Fibroblast of villous mesenchyme (primary cell): Measurements from ENCODE around the gene FKBP11. TPM values are rescaled to one million over a fixed set of nuclear protein-coding genes. Genes with fewer than 3 reads are reported as not detected.

Source experiments
- DNase-seq: peaks from one replicate; pipeline ENCODE4 v3.0.0-alpha.2; 2010; ENCODE audit warnings: low read depth
- H3K4me3 ChIP-seq: 2 replicates; pipeline ENCODE4 v1.5.1; 2011; ENCODE audit warnings: low read depth, mild to moderate bottlenecking, low read length
- total RNA-seq: library from RNA; depleted of rRNA; stranded (reverse); fragments of >200 nt; gene quantifications from 2 replicates; pipeline ENCODE4 v1.2.3, GENCODE V29; 2012
- TF ChIP-seq, protein P1 (sequence below): IDR thresholded peaks from 2 replicates; pipeline ENCODE4 v1.5.1; 2012; ENCODE audit warnings: low read depth, mild to moderate bottlenecking, low read length; ENCODE audit not compliant: insufficient read depth

Gene FKBP11
- total RNA-seq, 1 donor: 25.5 TPM

DNA sequence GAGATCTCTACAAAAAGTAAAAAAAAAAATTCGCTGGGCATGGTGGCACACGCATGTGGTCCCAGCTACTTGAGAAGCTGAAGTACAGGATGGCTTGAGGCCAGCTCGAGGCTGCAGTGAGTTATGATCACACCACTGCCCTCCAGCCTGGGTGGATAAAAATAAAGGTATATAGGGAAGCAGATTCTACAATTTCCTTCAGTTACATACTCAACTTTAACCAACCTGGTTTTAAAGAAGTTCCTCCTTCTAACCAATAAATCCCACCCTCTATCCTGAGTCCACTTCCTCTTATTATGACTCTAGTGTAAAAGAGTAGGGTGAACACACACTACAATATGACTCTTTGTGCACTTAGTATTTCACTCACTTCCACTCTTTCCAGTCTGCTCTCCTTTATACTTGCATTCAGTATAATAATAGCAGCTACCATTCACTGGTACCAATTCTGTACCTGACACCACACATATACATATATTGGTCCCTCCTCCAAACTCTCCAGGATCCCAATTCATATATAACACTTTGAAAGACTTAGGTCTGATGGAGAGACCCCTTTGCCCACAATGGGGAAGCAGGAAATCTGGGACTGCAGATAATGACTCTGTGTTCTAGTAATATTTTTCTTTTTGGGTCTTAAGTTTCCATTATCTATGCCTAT, 29.7 kb upstream of the FKBP11 start:
- TF ChIP-seq, protein P1, sequence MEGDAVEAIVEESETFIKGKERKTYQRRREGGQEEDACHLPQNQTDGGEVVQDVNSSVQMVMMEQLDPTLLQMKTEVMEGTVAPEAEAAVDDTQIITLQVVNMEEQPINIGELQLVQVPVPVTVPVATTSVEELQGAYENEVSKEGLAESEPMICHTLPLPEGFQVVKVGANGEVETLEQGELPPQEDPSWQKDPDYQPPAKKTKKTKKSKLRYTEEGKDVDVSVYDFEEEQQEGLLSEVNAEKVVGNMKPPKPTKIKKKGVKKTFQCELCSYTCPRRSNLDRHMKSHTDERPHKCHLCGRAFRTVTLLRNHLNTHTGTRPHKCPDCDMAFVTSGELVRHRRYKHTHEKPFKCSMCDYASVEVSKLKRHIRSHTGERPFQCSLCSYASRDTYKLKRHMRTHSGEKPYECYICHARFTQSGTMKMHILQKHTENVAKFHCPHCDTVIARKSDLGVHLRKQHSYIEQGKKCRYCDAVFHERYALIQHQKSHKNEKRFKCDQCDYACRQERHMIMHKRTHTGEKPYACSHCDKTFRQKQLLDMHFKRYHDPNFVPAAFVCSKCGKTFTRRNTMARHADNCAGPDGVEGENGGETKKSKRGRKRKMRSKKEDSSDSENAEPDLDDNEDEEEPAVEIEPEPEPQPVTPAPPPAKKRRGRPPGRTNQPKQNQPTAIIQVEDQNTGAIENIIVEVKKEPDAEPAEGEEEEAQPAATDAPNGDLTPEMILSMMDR: no peak
- no peak overlapping the region for H3K4me3 ChIP-seq
- no peak for DNase-seq

DNA sequence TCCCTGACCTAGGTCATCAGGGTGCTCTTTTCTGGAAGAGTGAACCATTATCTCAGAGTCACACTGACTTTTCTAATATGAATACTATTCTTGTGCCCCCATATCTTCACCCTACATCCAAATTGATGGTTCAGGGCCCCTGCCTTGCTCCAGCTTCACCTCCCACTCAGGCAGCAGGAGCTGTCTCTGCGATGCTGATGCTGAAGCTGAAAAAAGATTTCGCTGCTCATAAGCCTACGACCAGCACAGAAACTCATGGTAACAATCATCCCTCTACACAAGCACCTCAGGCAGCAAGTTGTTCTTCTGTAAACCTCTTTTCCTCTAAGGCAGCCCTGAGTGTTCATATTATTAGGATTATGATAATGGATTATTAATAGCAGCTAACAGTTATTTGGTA, 28.8 kb upstream of the FKBP11 start:
- DNase-seq: no peak
- H3K4me3 ChIP-seq: no peak overlapping the region
- TF ChIP-seq, protein P1: no peak

DNA sequence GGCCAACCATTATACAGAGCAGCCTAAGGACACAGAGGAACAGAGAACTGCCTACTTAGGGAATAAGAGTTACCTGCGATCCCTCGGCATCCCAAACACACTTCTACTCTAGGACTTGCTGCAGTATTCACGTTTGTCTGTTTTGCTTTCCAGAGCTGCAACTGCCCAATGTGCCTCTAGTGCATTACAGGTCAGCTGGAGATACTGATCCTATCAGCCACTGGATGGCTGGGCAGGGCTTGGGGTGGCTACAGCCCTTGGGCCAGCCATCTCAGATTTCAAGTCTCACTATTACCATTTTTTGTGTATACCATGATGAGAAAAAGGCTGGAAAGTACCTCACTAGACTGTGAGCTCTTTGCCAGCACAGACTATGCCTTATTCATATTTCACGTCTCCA, 27.4 kb upstream of the FKBP11 start:
- TF ChIP-seq, protein P1: no peak
- no peak for DNase-seq
- no peak overlapping the region for H3K4me3 ChIP-seq

DNA sequence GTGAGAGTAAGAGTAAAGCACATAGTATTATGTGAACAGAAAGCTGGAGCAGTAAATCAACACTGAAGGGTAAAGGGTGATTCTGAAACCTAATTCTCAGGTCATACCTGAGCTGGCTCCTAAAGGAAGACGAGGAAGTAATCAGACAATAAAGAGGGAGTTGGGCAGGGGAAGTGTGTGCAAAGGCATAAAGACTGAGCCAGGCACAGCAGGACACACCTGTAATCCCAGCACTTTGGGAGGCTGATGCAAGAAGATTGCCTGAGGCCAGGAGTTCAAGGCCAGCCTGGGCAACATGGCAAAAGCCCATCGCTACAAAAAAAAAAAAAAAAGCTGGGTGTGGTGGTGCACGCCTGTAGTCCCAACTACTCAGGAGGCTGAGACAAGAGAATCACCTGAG, 22.4 kb upstream of the FKBP11 start:
- no peak for DNase-seq
- no peak overlapping the region for H3K4me3 ChIP-seq
- TF ChIP-seq, protein P1: no peak

DNA sequence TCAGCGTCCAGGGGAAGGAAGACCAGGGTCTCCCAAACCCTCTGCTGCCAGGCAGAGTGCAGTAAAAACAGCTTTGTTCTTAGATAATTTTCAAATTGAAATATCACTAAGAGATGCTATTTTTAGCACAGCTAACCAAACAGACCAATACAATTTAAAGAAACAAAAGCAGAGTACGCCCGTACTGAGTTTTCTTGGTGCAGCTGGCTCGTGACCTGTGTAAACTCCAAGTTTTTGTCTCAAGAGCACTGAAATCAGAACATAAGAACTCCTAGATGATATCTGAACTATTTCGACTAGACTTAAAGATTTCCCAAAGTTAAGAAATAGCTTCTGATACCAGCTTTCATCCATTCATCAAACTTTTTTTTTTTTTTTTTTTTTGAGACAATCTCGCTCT, 21.7 kb upstream of the FKBP11 start:
- no peak overlapping the region for H3K4me3 ChIP-seq
- TF ChIP-seq, protein P1: no peak
- DNase-seq: no peak

DNA sequence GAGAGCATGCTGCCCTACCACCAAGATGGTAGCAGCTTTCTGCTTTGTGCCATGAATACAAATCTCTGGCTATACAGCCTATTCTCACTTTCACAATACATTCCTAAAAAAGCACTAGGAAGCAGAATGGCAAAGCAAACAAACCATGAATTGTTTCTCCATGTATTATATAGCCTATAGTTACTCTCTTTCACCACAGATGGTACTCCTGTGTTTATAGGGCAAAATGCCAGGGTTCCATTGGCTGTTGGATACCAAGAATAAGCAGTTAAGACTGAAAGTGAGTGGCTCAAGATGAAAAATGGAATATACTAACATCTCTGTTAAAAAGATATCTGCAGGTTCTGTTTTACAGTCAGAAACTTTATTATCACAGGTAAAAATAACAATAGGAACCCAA, 20.9 kb upstream of the FKBP11 start:
- no peak overlapping the region for H3K4me3 ChIP-seq
- DNase-seq: peak; percentile 20
- TF ChIP-seq, protein P1: no peak

DNA sequence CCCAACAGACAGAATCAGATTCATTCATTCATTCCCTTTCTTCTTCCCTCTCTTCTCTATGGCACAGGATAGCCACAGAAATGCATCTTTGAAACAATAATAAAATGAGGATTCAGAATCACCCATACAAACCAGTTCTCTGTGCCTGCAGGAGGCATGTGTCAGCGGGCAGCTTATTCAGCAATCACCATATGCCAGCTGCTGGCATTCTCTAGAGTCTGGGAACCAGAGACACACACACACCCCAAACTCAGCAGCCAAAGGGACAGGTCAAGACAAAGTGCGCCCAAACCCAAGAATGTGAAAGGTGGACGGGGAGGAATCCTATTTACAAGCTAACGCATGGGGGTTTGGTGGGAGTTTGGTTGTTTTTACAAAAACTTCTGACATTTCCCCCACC, 17.9 kb upstream of the FKBP11 start:
- H3K4me3 ChIP-seq: no peak overlapping the region
- TF ChIP-seq, protein P1: no peak
- no peak for DNase-seq
